ENCODE results near the gene PIK3C2B.
"Not testable (repeated sequence)": the region's sequence is repeated elsewhere in the genome, so short reads cannot be mapped to it uniquely, and the experiment has no call there.

The PIK3C2B gene, protein sequence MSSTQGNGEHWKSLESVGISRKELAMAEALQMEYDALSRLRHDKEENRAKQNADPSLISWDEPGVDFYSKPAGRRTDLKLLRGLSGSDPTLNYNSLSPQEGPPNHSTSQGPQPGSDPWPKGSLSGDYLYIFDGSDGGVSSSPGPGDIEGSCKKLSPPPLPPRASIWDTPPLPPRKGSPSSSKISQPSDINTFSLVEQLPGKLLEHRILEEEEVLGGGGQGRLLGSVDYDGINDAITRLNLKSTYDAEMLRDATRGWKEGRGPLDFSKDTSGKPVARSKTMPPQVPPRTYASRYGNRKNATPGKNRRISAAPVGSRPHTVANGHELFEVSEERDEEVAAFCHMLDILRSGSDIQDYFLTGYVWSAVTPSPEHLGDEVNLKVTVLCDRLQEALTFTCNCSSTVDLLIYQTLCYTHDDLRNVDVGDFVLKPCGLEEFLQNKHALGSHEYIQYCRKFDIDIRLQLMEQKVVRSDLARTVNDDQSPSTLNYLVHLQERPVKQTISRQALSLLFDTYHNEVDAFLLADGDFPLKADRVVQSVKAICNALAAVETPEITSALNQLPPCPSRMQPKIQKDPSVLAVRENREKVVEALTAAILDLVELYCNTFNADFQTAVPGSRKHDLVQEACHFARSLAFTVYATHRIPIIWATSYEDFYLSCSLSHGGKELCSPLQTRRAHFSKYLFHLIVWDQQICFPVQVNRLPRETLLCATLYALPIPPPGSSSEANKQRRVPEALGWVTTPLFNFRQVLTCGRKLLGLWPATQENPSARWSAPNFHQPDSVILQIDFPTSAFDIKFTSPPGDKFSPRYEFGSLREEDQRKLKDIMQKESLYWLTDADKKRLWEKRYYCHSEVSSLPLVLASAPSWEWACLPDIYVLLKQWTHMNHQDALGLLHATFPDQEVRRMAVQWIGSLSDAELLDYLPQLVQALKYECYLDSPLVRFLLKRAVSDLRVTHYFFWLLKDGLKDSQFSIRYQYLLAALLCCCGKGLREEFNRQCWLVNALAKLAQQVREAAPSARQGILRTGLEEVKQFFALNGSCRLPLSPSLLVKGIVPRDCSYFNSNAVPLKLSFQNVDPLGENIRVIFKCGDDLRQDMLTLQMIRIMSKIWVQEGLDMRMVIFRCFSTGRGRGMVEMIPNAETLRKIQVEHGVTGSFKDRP (N-terminal part only)

GRCh38 chr1:204494281-204495077 is at the start of gene PIK3C2B:
Gene PIK3C2B (minus strand): TSS chr1:204494805. CDS start chr1:204469802, 25,003 bp downstream.
- DNase-seq: peak; percentile 71

GRCh38 chr1:204544321-204544720 is 49.7 kb upstream of the PIK3C2B start:
- DNase-seq: no peak

DNA sequence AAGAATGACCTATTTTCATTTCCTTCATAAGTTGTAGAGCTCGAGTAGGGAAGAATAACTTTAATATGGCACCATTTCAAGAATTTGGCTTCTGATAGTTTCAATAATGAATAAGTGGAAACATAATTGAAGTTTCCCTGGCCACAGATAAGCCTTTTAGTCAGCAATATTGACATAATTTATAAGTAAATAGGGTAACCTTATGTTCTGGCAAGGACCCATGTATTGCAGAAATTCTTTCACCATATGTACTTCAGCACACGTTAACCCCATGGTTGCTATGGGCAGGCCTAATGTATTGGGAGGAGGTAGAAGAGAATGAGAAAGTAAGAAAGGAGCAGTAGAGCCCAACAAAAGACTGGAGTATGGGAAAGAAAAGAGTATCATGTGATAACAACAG is 47.0 kb upstream of the PIK3C2B start:
- no peak for DNase-seq

- no peak for DNase-seq
Observed at GRCh38 chr1:204532832-204533231, 38.2 kb upstream of the PIK3C2B start.

DNA sequence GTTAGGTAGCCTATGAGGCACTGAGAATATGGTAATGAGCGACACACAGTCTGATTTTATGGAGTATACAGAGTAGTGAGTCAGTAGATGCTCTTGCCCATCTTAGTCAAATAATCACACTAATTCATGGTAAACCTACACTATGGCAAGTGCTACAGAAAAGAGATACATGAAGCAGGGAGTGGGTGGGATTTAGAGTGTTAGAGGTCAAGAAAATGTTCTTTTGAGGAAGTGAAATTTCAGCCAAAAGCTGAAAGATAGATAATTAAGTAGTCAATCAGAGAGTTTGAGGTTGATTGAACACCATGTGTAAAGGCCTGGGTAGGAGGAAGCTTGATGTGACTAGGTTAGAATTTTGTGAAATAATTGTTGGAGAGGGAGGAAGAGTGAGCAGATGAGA is 36.3 kb upstream of the PIK3C2B start:
- no peak for DNase-seq

- DNase-seq: no peak
Observed at GRCh38 chr1:204529371-204529895, 34.8 kb upstream of the PIK3C2B start.

DNA sequence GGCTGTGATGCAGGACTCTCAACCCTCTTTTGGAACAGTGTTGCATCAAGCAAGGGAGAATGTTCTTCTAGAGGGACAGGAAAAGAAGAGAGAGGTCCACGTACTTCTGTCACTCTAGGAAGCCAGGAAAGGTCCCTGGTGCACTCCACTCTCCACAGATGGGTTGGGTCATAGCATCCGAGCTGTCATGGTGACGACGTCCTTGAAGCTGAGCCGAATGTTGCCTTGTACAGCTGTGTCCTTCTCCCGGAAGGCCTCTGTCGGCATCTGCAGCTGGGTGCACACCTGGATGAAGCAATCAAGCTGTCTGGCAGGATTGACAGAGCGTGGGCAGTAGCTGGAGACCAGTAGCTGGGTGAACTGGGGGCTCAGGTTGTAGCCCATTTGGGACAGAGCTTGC is 34.1 kb upstream of the PIK3C2B start:
- DNase-seq: no peak

DNA sequence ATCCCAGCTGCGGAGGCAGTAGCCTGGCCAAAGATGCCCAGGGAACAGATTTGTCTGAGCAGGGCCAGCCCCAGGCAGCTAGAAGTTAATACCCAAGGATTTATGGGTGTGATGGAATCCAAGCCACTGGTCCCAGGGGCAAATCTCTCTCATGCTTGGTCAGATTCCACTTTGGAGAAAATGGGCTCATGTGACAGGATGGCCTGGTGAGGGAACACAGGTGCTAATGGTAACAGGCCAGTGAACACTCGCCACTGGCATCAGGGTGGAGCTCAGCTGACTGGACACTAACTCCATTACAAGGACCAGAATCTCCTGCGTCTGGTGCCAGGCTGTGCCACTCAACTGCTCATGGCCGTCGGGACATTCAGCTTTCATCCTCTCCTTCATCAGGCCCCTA is 33.6 kb upstream of the PIK3C2B start:
- no peak for DNase-seq

DNA sequence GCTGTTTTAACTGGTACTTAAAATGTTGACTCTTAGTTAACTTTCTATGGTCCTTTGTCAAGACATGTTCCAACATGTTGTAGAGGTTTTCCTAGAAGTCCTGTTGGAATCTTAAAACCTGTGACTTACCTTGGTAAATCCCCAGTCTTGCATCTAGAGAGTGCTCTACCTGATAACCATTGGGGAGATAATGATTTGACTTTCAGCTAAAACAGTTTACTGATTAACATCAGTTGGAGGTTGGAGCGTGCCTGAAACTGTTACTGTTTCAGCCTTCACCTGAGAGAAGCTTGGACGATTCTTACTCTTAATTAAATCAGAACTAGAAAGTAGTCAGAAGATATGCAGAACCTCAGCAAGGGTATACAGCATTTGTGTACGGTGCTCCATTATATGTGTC is 30.4 kb upstream of the PIK3C2B start:
- DNase-seq: no peak

DNA sequence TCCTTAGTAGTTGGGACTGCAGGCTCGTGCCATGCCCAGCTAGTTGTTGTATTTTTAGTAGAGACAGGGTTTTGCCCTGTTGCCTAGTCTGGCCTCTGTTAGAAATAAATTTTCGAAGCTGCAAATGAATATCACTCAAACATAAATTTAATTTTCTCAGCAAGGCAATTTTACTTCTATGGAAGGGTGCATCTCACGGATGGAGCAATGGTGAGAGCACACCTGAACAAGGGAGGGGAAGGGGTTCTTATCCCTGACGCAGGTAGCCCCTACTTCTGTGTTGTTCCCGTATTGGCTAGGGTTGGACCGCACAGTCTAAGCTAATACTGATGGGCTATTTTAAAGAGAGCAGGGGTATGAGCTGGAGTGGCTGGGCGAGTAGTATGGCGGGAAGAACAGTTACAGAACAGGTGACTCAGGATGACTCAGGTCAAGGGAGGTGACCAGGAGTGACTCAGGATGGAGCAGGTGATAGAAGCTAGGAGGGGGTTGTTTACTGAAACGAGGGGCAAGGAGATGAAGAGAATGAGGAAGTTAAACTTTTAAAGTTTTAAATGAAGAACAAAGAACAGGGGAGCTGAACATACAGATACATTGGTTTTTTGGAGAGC is 29.1 kb upstream of the PIK3C2B start:
- no peak for DNase-seq

DNA sequence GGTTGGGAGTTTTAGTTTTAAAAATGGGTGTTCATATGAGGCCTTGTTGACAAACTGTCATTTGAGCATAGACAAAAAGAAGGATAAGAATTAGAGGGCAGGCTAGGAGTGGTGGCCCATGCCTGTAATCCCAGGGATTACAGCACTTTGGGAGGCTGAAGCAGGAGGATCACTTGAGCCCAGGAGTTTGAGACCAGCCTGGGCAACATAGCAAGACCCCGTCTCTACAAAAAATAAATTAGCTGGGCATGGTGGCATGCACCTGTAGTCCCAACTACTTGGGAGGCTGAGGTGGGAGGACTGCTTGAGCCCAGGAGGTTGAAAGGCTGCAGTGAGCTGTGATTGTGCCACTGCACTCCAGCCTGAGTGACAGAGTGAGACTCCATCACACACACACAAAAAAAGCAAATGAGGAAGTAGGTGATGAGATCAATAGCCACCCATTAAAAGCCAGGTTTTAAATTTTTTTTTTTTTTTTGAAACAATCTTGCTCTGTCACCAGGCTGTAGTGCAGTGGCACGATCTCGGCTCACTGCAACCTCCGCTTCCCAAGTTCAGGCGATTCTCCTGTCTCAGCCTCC is 27.4 kb upstream of the PIK3C2B start:
- not testable (repeated sequence) for DNase-seq

DNA sequence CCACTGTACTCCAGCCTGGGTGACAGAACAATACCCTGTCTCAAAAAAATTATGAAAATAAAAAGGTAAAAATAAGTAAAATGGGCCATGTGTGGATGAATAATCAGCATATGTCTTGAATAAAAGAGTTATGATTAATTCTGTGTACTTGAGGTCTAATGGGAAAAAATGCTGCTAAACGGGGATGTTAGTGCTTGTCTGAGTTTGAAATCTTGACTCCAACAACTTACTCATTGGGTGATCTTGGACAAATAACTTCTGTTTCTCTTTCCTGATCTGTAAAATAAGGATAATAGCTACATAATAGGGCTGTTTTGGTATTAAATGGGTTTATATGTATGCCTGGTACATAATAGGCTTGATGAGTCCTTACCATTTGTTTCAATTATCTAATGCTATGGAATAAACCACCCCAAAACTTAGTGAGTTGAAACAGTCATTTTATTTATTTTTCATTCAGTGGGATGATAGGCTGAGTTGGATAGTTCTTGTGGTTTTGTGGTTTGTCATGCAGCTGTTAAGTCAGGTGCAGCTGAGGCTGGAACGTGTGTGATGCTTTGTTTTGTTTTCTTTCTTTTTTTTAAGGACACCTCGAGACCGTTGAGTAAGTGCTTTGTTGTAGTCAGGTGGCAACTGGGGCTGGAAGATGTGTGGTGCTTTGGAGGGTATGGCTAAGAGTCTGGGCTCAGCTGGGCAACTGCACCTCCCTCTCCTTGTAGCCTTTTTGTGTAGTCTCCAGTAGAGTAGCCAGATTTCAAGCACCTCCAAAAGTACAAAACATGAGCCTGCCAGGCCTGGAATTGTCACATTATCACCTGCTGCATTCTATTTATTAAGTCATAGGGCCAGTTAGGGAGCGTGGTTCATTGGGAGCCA is 26.5 kb upstream of the PIK3C2B start:
- DNase-seq: peak; percentile 79

DNA sequence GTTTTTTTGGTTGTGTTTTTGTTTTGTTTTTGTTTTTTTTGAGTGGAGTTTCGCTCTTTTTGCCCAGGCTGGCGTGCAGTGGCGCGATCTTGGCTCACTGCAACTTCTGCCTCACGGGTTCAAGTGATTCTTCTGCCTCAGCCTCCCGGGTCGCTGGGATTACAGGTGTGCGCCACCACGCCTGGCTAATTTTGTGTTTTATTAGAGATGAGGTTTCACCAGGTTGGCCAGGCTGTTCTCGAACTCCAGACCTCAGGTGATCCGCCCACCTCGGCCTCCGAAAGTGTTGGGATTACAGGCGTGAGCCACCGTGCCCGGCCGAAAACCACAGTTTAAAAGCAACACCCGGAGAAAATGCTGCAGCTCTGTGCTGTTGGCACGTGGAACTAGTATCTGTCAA is 22.8 kb upstream of the PIK3C2B start:
- not testable (repeated sequence) for DNase-seq

DNA sequence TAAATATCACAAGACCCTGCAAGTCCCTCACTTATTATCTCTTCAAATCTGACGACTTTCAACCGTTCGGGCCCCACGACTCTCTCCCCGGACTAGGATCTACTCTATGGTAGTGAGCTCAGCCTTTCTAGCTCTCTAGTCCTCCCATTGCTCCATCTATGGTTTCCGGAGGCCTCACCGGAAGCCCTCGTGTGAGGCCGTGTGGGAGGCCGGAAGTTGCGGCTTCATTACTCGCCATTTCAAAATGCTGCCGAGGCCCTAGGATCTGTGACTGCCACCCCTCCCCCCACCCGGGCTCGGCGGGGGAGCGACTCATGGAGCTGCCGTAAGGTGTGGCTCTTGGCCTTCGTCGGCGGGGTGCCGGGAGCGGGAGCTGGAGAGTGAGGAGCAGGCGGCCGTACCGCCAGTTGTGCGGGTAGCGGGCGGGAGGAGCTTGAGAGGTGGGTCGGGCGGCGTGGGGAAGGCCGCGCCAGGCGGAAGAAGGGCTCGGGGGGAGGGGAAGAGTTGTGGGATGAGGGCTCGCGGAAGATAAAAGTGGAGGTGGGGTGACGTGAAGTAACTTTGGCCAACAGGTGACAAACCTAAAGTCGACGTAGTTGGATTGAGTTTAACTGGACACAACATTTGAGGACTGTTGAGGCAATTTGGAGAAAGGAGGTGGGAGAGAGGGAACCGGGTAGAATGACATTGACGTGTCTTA is 21.7 kb upstream of the PIK3C2B start, which contains the start of gene MDM4:
TSS of gene MDM4 (plus strand) at position 227 of the 700 bp plus-strand sequence. CDS start 9,113 bp downstream, outside the sequence.
- DNase-seq: peak; percentile 95

DNA sequence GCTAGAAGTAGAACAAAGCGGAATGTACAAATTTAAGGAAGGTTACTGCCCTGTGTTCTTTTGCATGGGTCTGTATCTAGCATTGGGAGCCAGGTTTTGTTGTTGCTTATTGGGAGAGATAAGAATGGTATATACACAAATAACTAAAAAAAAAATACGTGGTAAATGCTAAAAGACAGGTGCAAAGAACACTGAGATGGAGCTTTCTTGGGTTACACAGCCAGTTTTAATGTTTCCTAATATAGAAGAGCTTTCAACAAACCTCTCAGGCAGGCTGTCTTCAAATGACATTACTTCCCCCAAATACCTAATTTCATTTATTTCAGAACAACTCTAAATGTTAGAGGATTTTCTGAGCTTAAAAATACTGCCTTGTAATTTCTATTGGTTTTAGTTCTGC is 20.2 kb upstream of the PIK3C2B start:
- DNase-seq: no peak

DNA sequence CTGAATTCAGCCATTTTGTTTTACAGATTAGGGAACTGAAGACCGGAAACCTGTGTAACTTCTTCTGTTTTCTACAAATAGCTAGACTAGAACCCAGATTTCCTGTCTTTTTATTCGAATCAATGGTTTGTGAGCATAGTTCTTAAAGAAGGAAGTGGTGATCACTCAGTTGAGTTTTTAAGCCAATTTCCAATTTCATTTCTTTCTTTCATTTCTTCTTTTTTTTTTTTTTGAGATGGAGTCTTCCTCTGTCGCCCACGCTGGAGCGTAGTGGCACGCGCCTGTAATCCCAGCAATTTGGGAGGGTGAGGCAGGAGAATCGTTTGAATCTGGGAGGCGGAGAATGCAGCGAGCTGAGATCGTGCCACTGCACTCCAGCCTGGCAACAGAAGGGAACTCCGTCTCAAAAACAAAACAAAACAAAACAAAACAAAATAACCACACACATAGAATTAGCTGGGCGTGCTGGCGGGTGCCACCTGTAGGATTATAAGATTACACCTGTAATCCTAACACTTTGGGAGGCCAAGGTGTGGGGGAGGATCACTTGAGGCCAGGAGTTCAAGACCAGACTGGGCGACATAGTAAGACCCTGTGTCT is 18.6 kb upstream of the PIK3C2B start:
- peak; percentile 81 for DNase-seq

DNA sequence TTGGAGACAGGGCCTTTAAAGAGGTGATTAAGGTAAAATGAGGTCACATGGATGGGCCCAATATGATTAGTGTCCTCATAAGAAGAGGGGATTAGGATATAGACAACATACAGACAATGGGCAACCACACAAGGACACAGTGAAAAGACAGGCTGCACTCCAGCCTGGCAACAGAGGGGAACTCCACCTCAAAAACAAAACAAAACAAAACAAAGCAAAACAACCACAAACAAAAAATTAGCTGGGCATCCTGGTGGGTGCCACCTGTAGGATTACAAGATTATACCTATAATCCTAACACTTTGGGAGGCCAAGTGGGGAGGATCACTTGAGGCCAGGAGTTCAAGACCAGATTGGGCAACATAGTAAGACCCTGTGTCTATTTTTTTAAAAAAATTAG is 16.8 kb upstream of the PIK3C2B start:
- DNase-seq: peak; percentile 45

GRCh38 chr1:204509186-204509635 is 14.6 kb upstream of the PIK3C2B start:
- no peak for DNase-seq
